Measurements from ENCODE around the gene CD58.
"Not testable (repeated sequence)": the region's sequence is repeated elsewhere in the genome, so short reads cannot be mapped to it uniquely, and the experiment has no call there.

The CD58 gene

DNA sequence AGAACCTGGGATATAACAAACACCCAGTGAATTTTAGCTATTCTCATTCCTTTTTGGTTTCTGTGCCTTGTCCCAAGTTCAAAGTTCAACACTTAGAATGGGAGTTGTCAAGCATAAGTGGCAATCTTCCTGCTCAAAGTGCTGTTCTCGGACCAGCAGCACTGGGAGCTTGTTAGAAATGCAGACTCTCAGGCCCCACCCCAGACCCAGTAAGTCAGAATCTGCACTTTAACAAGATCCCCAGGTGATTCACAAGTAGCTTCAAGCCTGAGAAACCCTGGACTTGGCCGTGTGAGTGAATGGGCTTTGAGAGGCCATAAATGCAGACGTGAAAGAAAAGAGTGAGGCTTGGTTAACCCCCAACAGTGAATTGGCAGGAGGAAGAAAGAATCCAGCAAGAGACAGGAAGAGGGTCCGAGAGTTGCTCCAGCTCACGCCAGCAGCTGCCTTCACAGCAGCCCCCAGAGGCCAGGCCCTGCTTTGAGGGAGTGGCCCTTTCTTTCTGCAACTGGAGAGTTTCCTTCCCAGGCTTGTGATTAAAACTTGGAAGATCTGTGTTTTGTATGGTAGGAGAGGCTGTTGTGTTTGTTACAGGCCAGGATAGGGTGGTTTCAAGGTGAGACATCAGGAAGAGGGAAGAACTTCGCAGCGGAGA lies 21.3 kb upstream of the CD58 start:
- not testable (repeated sequence) for DNase-seq

- not testable (repeated sequence) for DNase-seq
Measured at GRCh38 chr1:116591006-116591950, 20.5 kb upstream of the CD58 start.

- DNase-seq = not testable (repeated sequence)
Measured at GRCh38 chr1:116590359-116591005, 19.7 kb upstream of the CD58 start.

DNA sequence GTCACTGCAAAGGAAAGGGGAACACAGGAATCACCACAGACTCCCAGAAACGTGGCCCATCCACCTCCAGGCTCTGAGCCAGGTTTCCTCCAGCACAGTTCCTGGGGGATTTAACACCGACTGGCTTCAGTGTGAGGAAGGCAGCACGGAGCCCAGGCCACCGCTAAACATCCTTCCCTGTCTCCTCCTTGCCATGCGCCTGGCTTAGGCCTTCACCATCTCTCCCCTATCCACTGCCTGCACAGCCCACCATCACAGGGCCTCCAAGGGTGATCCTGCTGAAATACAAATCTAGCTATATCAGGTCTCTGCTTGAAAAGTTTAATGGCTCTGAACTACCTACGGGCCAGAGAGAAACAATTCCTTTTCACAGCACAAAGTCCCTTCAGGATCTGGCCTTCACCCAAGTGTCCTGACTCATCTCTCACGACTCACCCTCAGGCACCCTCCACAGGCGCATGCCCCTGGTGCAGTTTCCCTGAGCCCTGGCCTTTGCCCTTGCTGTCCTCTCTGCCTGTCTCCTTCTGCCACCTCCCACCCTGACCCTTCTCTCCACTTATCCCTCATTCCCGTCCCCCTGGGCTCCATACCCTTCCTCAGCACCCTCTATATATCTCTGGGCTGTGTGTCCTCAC lies 18.4 kb upstream of the CD58 start:
- not testable (repeated sequence) for DNase-seq

- DNase-seq = no peak
Measured at GRCh38 chr1:116587501-116588227, 16.8 kb upstream of the CD58 start.

DNA sequence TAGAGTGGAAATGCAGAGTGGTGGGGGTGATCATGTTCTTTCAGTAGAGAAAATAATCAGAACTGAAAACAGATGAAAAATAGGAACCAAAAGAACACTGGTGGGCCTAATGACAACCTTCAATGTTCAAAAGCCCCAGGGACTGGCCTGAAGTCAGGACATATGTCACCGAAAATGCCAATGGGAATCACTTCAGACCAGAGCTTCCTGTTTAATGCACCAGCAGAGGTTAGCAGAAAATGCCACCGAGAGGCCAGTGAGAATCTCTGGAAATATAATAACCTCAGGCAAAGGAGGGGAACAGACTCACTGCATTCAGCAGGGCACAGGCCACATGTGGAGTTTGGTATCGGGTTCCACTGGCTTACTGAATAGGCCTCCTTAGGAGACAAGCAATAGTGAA lies 15.9 kb upstream of the CD58 start:
- no peak for DNase-seq

- no peak for DNase-seq
Measured at GRCh38 chr1:116585886-116586285, 15.1 kb upstream of the CD58 start.

DNA sequence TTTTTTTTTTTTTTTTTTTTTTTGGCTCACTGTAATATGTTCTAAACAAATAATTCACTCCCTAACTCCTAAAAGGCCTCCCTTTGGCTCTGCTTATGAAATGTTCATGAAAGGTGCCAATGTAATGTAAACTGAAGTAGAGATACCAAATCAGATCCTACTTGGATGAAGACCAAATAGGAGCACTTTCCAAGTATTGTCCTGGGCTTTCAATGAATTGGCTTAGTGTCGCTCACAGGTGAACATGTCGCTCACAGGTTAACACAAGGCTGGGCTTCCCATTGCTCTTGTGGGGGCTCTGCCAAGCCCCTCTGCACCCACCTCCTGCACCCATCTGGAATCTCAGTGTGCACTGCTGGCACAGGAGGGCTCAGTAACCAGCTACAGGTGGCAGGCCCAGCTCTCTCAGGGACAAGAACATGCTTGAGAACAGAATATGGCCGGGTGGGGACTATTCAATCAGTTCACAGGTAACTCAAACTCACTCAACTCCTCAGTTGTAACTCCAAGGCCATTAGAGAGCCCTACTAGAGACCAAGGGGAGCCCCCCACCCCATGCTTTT lies 10.6 kb upstream of the CD58 start:
- DNase-seq = no peak

DNA sequence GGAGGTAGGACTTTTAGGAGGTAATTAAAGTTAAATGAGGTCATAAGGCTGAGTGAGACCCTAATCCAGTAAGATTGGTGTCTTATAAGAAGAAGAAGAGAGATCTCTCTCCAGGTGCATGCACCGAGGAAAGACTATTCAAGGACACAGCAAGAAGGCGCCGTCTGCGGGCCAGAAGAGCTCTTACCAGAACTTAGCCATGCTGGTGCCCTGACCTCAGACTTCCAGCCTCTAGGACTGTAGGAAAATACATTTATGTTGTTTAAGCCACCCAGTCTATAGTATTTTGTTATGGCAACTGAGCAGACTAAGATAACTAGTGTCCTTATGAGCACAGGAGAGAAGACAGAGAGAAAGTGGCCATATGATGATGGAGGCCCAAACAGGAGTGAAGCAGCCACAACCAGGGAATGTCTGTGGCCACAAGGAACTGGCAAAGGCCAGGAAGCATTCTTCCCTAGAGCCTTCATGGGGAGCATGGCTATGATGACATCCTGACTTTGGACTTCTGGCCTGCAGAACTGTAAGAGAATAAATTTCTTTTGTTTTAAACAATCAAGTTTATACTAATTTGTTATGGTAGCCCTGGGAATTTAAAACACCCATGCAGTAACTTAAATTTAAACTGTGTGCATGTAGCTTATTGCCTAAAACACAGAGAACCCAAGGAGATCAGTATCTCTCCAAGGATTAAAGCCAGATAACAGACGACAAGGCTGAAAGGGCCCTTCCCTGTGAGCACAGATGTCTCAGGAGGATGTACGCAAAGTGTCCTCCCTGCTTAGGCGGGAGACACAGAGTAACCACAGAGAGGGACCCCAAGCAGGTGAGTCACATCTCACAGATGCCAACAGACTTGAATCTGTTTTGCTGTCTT lies 9.9 kb upstream of the CD58 start:
- no peak for DNase-seq

- DNase-seq = no peak
Measured at GRCh38 chr1:116579259-116579875, 8.5 kb upstream of the CD58 start.

DNA sequence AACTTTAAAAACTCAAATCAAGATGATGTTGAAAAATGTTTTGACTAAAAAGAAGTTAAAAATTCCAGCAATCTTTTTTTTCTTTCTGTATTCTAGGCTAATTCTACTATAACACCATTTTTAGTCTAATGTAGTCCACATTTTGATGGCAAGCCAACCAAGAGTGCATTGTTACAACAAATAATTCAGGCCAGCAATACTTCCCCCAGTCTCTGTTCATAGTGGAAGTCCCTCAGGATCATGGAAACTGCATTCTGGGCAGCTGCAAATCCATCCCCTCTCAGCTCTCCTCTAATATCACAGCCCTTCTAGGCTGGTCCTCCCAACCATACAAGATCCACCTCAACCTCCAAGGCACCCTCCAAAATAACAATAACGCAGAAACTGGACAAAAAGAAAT lies 7.8 kb upstream of the CD58 start:
- DNase-seq = no peak

GRCh38 chr1:116577759-116578314 lies 7.0 kb upstream of the CD58 start:
- DNase-seq = no peak

- peak; percentile 38 for DNase-seq
Measured at GRCh38 chr1:116574581-116575291, 3.9 kb upstream of the CD58 start.

DNA sequence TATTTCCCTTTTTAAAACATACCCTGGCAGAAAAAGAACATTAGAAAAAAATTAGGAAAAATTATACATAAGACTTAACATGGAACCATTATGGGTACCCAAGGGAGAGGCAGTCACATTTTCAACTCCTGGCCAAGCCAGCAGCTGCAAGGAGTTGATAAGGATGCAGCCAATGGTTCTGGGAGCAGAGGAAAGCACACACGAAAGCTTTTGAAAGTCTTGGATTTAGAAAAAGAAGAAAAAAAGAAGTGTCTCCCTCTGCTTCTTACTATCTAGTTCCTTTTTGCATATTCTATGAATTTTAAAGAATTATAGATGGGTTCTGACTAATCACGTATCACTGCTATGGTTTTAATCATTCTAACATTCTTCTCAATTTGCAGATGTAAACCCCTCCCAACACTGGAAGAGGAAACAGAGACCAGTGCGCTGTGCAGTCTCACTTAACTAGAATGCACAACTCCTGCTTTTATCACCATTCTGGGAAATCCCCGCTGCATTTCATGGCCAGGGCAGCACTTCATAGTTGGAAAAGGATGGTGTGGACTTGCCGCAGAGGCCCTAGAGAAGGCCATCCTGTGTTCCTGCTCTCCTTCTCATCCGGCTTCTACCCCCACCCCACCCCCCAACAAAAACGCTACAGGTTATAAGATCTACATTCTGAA lies 2.7 kb upstream of the CD58 start:
- no peak for DNase-seq

DNA sequence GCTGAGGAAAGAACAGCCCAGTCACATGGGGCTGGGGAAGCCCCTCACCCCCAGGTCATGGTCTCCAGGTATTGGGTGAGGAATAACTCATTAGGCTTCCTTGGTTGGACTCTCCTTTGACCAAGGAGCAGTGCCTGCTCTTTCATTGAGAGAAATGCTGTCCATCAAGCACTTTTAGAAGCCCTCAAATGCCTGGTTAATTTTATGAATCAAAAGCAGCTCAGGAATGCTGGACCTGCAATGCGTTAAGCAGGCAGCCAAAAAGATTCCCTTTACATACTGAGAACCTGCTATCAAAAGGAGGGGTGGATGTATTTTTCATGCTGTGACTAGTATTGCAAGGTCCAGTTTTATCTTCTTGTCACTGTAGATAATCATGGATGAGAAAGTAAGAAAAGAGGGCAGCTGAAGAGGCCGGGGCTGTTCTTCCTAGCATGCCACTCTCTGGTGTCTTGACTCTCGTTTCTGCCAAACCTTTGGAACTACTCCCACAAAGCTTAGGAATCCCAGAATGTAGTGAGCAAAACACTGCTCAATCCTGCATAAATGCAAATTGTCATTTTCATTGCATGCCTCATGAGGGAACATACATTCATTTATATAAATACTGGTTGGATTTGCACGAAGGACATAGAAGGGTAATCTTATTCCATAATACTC lies 2.1 kb upstream of the CD58 start:
- DNase-seq = no peak

DNA sequence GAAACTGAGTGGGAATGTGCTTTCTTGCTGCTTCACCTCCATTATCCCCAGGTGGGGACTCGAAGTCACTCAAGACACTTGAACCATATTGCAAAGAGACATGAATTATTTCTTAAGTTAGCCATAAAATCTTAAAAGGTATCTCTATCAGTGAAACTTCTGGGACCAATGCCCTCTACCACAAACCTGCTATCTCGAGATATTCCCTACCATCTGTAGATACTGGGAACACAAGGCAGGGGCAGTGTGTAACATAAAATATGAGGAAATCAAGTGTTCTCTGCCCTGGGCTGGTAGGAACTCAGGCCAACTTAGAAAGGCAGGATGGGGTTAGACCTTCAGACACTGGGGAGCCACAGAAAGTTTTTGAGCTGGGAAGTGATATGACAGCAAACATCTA lies 1.3 kb upstream of the CD58 start:
- no peak for DNase-seq

- DNase-seq = no peak
Measured at GRCh38 chr1:116571215-116571919, 541 bp upstream of the CD58 start.

Data from MV-4-11 (cell line).